ENCODE data around the gene UACA.
"Not testable (repeated sequence)": the region's sequence is repeated elsewhere in the genome, so short reads cannot be mapped to it uniquely, and the experiment has no call there.

UACA gene

GRCh38 chr15:70618929-70619328 is 144.4 kb downstream of the UACA start:
- H3K27ac ChIP-seq, result no peak overlapping the region

GRCh38 chr15:70617911-70618287 is 145.5 kb downstream of the UACA start:
- no peak overlapping the region for H3K27ac ChIP-seq
- ChIA-PET CTCF (no interaction called here), POLR2A (ENCODE audit: low non-redundant PET) (no interaction called here)
- TF ChIP-seq, protein P1, sequence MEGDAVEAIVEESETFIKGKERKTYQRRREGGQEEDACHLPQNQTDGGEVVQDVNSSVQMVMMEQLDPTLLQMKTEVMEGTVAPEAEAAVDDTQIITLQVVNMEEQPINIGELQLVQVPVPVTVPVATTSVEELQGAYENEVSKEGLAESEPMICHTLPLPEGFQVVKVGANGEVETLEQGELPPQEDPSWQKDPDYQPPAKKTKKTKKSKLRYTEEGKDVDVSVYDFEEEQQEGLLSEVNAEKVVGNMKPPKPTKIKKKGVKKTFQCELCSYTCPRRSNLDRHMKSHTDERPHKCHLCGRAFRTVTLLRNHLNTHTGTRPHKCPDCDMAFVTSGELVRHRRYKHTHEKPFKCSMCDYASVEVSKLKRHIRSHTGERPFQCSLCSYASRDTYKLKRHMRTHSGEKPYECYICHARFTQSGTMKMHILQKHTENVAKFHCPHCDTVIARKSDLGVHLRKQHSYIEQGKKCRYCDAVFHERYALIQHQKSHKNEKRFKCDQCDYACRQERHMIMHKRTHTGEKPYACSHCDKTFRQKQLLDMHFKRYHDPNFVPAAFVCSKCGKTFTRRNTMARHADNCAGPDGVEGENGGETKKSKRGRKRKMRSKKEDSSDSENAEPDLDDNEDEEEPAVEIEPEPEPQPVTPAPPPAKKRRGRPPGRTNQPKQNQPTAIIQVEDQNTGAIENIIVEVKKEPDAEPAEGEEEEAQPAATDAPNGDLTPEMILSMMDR (conservative IDR thresholded peaks at IDR 0.05; ENCODE audit: low read depth), result no peak
- no peak for DNase-seq (ENCODE audit: low spot score)

More at GRCh38 chr15:70618929-70619328, 144.4 kb downstream of the UACA start:
- TF ChIP-seq, protein P1 (conservative IDR thresholded peaks at IDR 0.05; ENCODE audit: low read depth), result no peak
- ChIA-PET CTCF (no interaction called here), POLR2A (ENCODE audit: low non-redundant PET) (no interaction called here)
- no peak for DNase-seq (ENCODE audit: low spot score)

- ChIA-PET POLR2A (ENCODE audit: low non-redundant PET) (no interaction called here), CTCF (no interaction called here)
- no peak overlapping the region for H3K27ac ChIP-seq
- no peak for DNase-seq (ENCODE audit: low spot score)
- TF ChIP-seq, protein P1 (conservative IDR thresholded peaks at IDR 0.05; ENCODE audit: low read depth), result no peak
These were observed 146.1 kb downstream of the UACA start for GRCh38 chr15:70617076-70617910.

GRCh38 chr15:70616311-70616756 is 147.0 kb downstream of the UACA start:
- DNase-seq (ENCODE audit: low spot score); POLR2A ChIA-PET (ENCODE audit: low non-redundant PET); CTCF ChIA-PET; H3K27ac ChIP-seq: not testable (repeated sequence)

DNA sequence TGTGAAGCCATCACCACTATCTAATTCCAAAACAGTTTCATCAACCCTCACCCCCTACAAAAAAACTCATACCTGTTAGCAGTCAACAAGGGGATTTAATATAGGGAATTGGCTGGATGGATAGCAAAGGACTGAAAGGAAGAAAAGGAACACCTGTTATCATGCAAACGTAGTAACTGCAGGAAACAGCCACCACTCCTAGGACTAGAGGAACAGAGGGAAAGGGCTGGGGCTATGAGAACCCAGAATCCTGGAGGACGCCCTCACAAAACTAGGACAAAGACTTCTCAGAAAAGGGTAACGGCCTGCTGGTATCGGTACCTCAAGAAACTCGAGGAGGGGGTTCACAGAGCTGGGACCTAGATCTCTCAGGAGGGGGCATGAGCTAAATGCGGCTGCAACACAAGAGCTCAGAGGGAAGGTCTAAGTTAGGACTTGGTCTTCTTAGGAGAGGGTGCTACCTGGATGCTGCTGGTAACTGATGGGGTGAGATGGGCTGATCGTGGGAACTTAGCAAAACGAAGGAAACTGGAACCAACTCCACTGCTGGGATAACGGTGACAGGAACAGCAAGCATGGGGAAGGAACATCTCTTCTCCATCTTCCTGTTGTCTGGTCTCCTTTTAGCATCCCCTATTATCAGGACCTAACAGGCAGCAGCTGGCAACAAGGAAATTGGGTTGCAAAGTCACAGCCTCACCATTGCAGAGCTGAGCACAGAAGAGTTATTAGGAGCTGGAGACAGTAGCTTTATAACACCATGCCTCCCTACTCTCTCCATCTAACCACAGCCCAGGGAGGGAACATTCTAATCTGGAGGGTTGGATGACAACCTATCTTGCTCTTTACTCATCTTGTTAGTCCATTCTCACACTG is 147.7 kb downstream of the UACA start:
- H3K27ac ChIP-seq, result no peak overlapping the region
- TF ChIP-seq, protein P1 (conservative IDR thresholded peaks at IDR 0.05; ENCODE audit: low read depth), result no peak
- no peak for DNase-seq (ENCODE audit: low spot score)
- CTCF ChIA-PET, result no interaction called here
- POLR2A ChIA-PET (ENCODE audit: low non-redundant PET), result no interaction called here

DNA sequence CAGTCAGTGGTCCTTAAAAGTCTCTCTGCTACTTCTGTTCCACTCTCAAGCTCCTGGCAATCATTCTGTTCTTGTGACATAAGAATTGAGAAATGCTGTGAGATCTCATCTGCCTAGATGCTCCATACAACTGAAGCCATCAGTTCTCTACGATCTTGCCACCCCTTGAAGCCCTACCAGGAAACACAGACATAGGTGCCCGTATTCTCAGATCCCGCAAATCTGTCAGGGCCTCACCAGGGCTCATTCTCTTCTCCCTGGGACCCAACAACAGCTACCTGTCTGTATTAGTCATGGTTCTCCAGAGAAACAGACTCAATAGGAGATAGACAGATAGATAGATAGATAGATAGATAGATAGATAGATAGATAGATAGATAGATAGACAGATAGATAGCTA is 149.1 kb downstream of the UACA start:
- no peak overlapping the region for H3K27ac ChIP-seq
- no peak for DNase-seq (ENCODE audit: low spot score)
- ChIA-PET POLR2A (ENCODE audit: low non-redundant PET) (no interaction called here), CTCF (no interaction called here)
- TF ChIP-seq, protein P1 (conservative IDR thresholded peaks at IDR 0.05; ENCODE audit: low read depth), result no peak
